ENCODE data around the gene ATP8B1. TPM values are rescaled to one million over a fixed set of nuclear protein-coding genes. Genes with fewer than 3 reads are reported as not detected.
A peak's percentile ranks its signal among the peaks of the same experiment; 100 is the strongest.

The ATP8B1 gene
- total and polyA plus RNA-seq, 9 of the 15 experiments (the other 6 are each of a cell fraction or from before 2014, with no cell fraction given): 0.01 to 0.22 (median 0.03) TPM; not detected in 3

- TF ChIP-seq, protein P1, sequence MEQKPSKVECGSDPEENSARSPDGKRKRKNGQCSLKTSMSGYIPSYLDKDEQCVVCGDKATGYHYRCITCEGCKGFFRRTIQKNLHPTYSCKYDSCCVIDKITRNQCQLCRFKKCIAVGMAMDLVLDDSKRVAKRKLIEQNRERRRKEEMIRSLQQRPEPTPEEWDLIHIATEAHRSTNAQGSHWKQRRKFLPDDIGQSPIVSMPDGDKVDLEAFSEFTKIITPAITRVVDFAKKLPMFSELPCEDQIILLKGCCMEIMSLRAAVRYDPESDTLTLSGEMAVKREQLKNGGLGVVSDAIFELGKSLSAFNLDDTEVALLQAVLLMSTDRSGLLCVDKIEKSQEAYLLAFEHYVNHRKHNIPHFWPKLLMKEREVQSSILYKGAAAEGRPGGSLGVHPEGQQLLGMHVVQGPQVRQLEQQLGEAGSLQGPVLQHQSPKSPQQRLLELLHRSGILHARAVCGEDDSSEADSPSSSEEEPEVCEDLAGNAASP (IDR thresholded peaks at IDR 0.05): no peak
- TF ChIP-seq DLX4 (CRISPR knock-in tag; IDR thresholded peaks at IDR 0.05) (no peak), DEAF1 (CRISPR knock-in tag; IDR thresholded peaks at IDR 0.05) (no peak), STAT5A (IDR thresholded peaks at IDR 0.05; ENCODE audit: borderline replicate concordance, low read length) (peak; percentile 83), RAD21 (CRISPR knock-in tag; conservative IDR thresholded peaks at IDR 0.05 in 1 of 2, IDR thresholded peaks at IDR 0.05 in 1 of 2) (no peak), KHSRP (IDR thresholded peaks at IDR 0.05) (0 out of 2 replicates have a peak, but pooled peaks have one; percentile 26), BACH1 (tag; IDR thresholded peaks at IDR 0.05) (peak; percentile 33; the same call in 1 of the 2 replicates), FOXJ3 (CRISPR knock-in tag; IDR thresholded peaks at IDR 0.05) (no peak), PML (IDR thresholded peaks at IDR 0.05; ENCODE audit: low read length) (peak; percentile 73; the same call in 1 of the 2 replicates), TCF7L2 (IDR thresholded peaks at IDR 0.05; ENCODE audit: low read depth, low read length) (no peak), SP1 (CRISPR knock-in tag; IDR thresholded peaks at IDR 0.05) (peak; percentile 40; the same call in 1 of the 2 replicates), SMAD2 (IDR thresholded peaks at IDR 0.05; ENCODE audit: low read depth, low read length) (no peak), JUN (IDR thresholded peaks at IDR 0.05; ENCODE audit: borderline replicate concordance, low read depth, low read length) (peak; percentile 70; the same call in 1 of the 2 replicates), JUN (CRISPR knock-in tag; IDR thresholded peaks at IDR 0.05; ENCODE audit: borderline replicate concordance) (no peak), ESRRA (IDR thresholded peaks at IDR 0.05; ENCODE audit: borderline replicate concordance, low read depth) (peak; percentile 60; the same call in 1 of the 2 replicates), ZNF444 (CRISPR knock-in tag; IDR thresholded peaks at IDR 0.05) (no peak), ZBTB33 (CRISPR knock-in tag; IDR thresholded peaks at IDR 0.05) (no peak)
- TF ChIP-seq, protein P2, sequence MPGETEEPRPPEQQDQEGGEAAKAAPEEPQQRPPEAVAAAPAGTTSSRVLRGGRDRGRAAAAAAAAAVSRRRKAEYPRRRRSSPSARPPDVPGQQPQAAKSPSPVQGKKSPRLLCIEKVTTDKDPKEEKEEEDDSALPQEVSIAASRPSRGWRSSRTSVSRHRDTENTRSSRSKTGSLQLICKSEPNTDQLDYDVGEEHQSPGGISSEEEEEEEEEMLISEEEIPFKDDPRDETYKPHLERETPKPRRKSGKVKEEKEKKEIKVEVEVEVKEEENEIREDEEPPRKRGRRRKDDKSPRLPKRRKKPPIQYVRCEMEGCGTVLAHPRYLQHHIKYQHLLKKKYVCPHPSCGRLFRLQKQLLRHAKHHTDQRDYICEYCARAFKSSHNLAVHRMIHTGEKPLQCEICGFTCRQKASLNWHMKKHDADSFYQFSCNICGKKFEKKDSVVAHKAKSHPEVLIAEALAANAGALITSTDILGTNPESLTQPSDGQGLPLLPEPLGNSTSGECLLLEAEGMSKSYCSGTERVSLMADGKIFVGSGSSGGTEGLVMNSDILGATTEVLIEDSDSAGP (CRISPR knock-in tag; IDR thresholded peaks at IDR 0.05): no peak
Observed at GRCh38 chr18:57659460-57660102, 143.5 kb downstream of the ATP8B1 start (continued).
